K562 (cell line): ENCODE measurements around the gene ACKR2. TPM values are rescaled to one million over a fixed set of nuclear protein-coding genes. Genes with fewer than 3 reads are reported as not detected.
A peak's percentile ranks its signal among the peaks of the same experiment; 100 is the strongest.

Experiments
- ATAC-seq: fragments of 200-7000 bp; cut with Tn5 transposase; 3 replicates; pipeline ENCODE4 v1.9.1; 2020; ENCODE audit warnings: moderate library complexity
- BruUV-seq: library from RNA; stranded (reverse); fragments of 400-500 nt; replicated peaks from 2 replicates; lab custom pipeline; 2021; lab: Mats Ljungman, UMichigan
- CTCF ChIA-PET: fragments of 300-600 bp; formaldehyde crosslinking; extraction: SDS; loops from one replicate; lab custom pipeline; 2021; ENCODE audit warnings: low intra/inter-chr PET ratio; lab: Yijun Ruan, JAX
- POLR2A ChIA-PET: fragments of 300-600, 350-650 bp; sonication (Branson Sonifier 250); formaldehyde crosslinking; extraction: SDS; loops from one replicate; lab custom pipeline; 2021; ENCODE audit warnings: antibody characterized with exemption, inconsistent platforms; lab: Yijun Ruan, JAX
- DNase-seq, 4 experiments: peaks; one replicate each; pipeline versions ENCODE4 v3.0.0 to v3.0.0-alpha.2; 2011 to 2018; ENCODE audit warnings: low spot score in 3 of 4, mixed read lengths in 3 of 4; ENCODE audit errors: extremely low read depth in 1 of 4
- FAIRE-seq: peaks from 2 replicates; lab custom pipeline; 2011; peaks lifted over from hg19 to GRCh38; lab: Jason Lieb, UNC
- H2AFZ ChIP-seq: 2 replicates; pipeline ENCODE4 v1.6.0; 2011; ENCODE audit warnings: low read depth, low read length, control low read depth, inconsistent platforms
- H3K27ac ChIP-seq: fragments of 200-600 bp; 3 replicates; pipeline ENCODE4 v1.8.0; 2011; ENCODE audit warnings: low read depth, mild to moderate bottlenecking, control low read depth, inconsistent platforms, low read length, moderate library complexity, mixed read lengths; ENCODE audit errors: extremely low read depth
- H3K27me3 ChIP-seq, 2 experiments: fragments of 300-600 bp in 1 of 2; 2 replicates in 1 of 2; 3 replicates in 1 of 2; pipeline versions ENCODE4 v1.6.0 to v1.8.0; 2011; ENCODE audit warnings: inconsistent platforms in 2 of 2, low read length in 2 of 2, mild to moderate bottlenecking in 1 of 2, mixed read lengths in 1 of 2, moderate library complexity in 1 of 2; ENCODE audit not compliant: control insufficient read depth in 2 of 2, insufficient read depth in 2 of 2
- H3K36me3 ChIP-seq: fragments of 300-600 bp; 3 replicates; pipeline ENCODE4 v1.8.0; 2011; ENCODE audit warnings: mild to moderate bottlenecking, low read length, inconsistent platforms; ENCODE audit not compliant: control insufficient read depth, insufficient read depth
- H3K4me1 ChIP-seq, 2 experiments: fragments of 200-600 bp in 1 of 2; replicated peaks in 1 of 2; 2 replicates in 1 of 2; 3 replicates in 1 of 2; pipeline versions ENCODE4 v1.5.1 to v1.8.0; 2011; ENCODE audit warnings: inconsistent platforms in 2 of 2, low read length in 2 of 2, mild to moderate bottlenecking in 1 of 2, mixed read lengths in 1 of 2, moderate library complexity in 1 of 2; ENCODE audit not compliant: control insufficient read depth in 2 of 2, insufficient read depth in 2 of 2
- H3K4me2 ChIP-seq: 2 replicates; pipeline ENCODE4 v1.6.1; 2011; ENCODE audit warnings: low read length, control low read depth, inconsistent platforms, mixed read lengths; ENCODE audit not compliant: insufficient read depth
- H3K4me3 ChIP-seq: fragments of 200-600 bp; sonication (generic), shearing (Covaris generic); 2 replicates; pipeline ENCODE4 v1.5.1; 2016; ENCODE audit warnings: control low read depth, inconsistent platforms
- H3K79me2 ChIP-seq: fragments of 200-600 bp; 3 replicates; pipeline ENCODE4 v1.8.0; 2011; ENCODE audit warnings: low read length, inconsistent platforms; ENCODE audit not compliant: control insufficient read depth, insufficient read depth
- H3K9ac ChIP-seq, 2 experiments: 2 replicates each; pipeline versions ENCODE4 v1.6.0 to v1.6.1; 2011; ENCODE audit warnings: low read depth in 2 of 2, low read length in 2 of 2, control low read depth in 1 of 2, inconsistent platforms in 1 of 2, mild to moderate bottlenecking in 1 of 2, mixed read lengths in 1 of 2; ENCODE audit not compliant: insufficient read depth in 1 of 2
- H3K9me1 ChIP-seq: one replicate; pipeline ENCODE4 v1.6.0; 2011; ENCODE audit warnings: inconsistent platforms, mild to moderate bottlenecking, low read length, moderate library complexity; ENCODE audit not compliant: control insufficient read depth, insufficient read depth
- H3K9me3 ChIP-seq: replicated peaks from 2 replicates; pipeline ENCODE4 v1.5.1; 2011; ENCODE audit warnings: low read depth, low read length, inconsistent platforms; ENCODE audit not compliant: control insufficient read depth, insufficient read depth
- H4K20me1 ChIP-seq: replicated peaks from 2 replicates; pipeline ENCODE4 v1.6.1; 2011; ENCODE audit warnings: low read length, inconsistent platforms, mixed read lengths; ENCODE audit not compliant: control insufficient read depth, insufficient read depth
- BCOR ChIP-seq: fragments of 450-650 bp; IDR thresholded peaks from 2 replicates; pipeline ENCODE4 v1.6.1; 2016
- GTF2F1 ChIP-seq: IDR thresholded peaks from 2 replicates; pipeline ENCODE4 v1.6.1; 2011; ENCODE audit warnings: low read depth, low read length, improper control_type of control experiment
- POLR2H ChIP-seq: IDR thresholded peaks from 2 replicates; pipeline ENCODE4 v1.6.1; 2016; ENCODE audit warnings: missing genetic modification characterization, low read depth, mild to moderate bottlenecking, control low read depth, missing compliant biosample characterization, moderate library complexity
- RBM25 ChIP-seq: fragments of 200-400 bp; formaldehyde crosslinking; IDR thresholded peaks from 2 replicates; pipeline ENCODE4 v1.6.1; 2018; ENCODE audit warnings: low read length, low read depth, moderate library complexity; ENCODE audit not compliant: severe bottlenecking
- SUPT5H ChIP-seq: fragments of 450-650 bp; IDR thresholded peaks from 2 replicates; pipeline ENCODE4 v1.6.1; 2016
- TEAD2 ChIP-seq: fragments of 450-650 bp; IDR thresholded peaks from 2 replicates; pipeline ENCODE4 v1.6.1; 2016; ENCODE audit warnings: missing genetic modification characterization, control low read depth, missing compliant biosample characterization
- ZFP36 ChIP-seq: fragments of 150-350 bp; IDR thresholded peaks from 2 replicates; pipeline ENCODE4 v1.6.1; 2018; ENCODE audit warnings: low read length, low read depth; ENCODE audit not compliant: partially characterized antibody
- WGBS: fragments of 100-300 bp; shearing (Covaris generic); methylation state at CpG from one replicate; pipeline ENCODE4 v1.1.6; 2016; ENCODE audit warnings: low coverage, mixed read lengths; ENCODE audit not compliant: insufficient coverage; ENCODE audit errors: missing lambda C conversion rate; 5-methylcytosine and 5-hydroxymethylcytosine counted together
- in situ Hi-C: fragments of 300-500 bp; cut with MboI; formaldehyde crosslinking; loops from 4 replicates; pipeline ENCODE4 v1.15.0; 2018; ENCODE audit warnings: inconsistent platforms, mixed read lengths
- intact Hi-C: fragments of 100-400 bp; cut with micrococcal nuclease; formaldehyde crosslinking; loops from 2 replicates; pipeline ENCODE4 v1.14.2; 2022
- polyA plus RNA-seq, 8 experiments: library from polyadenylated mRNA; depleted of rRNA in 4 of 8; stranded (reverse) in 5 of 8; unstranded in 3 of 8; fragments of >200 nt; fragmentation: Nextera tagmentation in 2 of 8; fragmentation: Illumina TruSeq in 1 of 8; extraction: Ambion mirVana in 2 of 8; extraction: Trizol in 1 of 8; gene quantifications; 2 replicates each; pipeline versions ENCODE4 v1.2.1 to v1.2.3, GENCODE V29; 2011 to 2014; ENCODE audit warnings: inconsistent platforms in 1 of 8, missing spikeins in 1 of 8
- total RNA-seq, 7 experiments: library from RNA; depleted of rRNA in 6 of 7; stranded (reverse); fragments of >200 nt in 6 of 7; fragmentation: Illumina TruSeq in 2 of 7; extraction: Trizol in 2 of 7; gene quantifications; 2 replicates each; pipeline versions ENCODE4 v1.2.1 to v1.2.3, GENCODE V29; 2011 to 2021; ENCODE audit warnings: low replicate concordance in 1 of 7

Gene ACKR2
- total and polyA plus RNA-seq, 9 of the 15 experiments (the other 6 are each of a cell fraction or from before 2014, with no cell fraction given) = 0.03 to 0.69 (median 0.25) TPM; not detected in 1

- no TSS peak for BruUV-seq
- CTCF ChIA-PET = no interaction called here
- intact Hi-C loops (no loop called here), in situ Hi-C loops (no loop called here)
- Histone ChIP-seq H2AFZ (no peak overlapping the region), H3K27ac (no peak overlapping the region), H3K79me2 (no peaks in the 10 kb centered on the region), H4K20me1 (no peaks in the 10 kb centered on the region), H3K27me3 (peaks cover 3 to 38% of the 10 kb centered on the region in 2 experiments; a peak in 2 of 5 replicates), H3K9me3 (no peaks in the 10 kb centered on the region), H3K4me2 (no peak overlapping the region), H3K4me3 (no peak overlapping the region), H3K4me1 (peaks cover 11 to 36% of the 10 kb centered on the region in 2 experiments), H3K36me3 (no peaks in the 10 kb centered on the region)
- POLR2A ChIA-PET = interaction anchor here (0.6 to 1.4 kb wide), 3 partner anchors 20 to 32 kb away, joined by 3 read pairs; partner anchors contain the start of gene CYP8B1
- ATAC-seq = no peak
- no peak for FAIRE-seq
- TF ChIP-seq BCOR (peak; percentile 9; the same call in 1 of the 2 replicates), ZFP36 (peak; percentile 26), POLR2H (tag) (no peak), RBM25 (peak; percentile 28)
- TF ChIP-seq, all 486 proteins: peak for 3
- H3K9me1 ChIP-seq = no peaks in the 10 kb centered on the region
- 13% methylated on average over 3 of the region's 3 CpGs for WGBS
- H3K9ac ChIP-seq = no peak overlapping the region
- DNase-seq = no peak
Measured at GRCh38 chr3:42850263-42850662, 41.0 kb downstream of the ACKR2 start.

DNA sequence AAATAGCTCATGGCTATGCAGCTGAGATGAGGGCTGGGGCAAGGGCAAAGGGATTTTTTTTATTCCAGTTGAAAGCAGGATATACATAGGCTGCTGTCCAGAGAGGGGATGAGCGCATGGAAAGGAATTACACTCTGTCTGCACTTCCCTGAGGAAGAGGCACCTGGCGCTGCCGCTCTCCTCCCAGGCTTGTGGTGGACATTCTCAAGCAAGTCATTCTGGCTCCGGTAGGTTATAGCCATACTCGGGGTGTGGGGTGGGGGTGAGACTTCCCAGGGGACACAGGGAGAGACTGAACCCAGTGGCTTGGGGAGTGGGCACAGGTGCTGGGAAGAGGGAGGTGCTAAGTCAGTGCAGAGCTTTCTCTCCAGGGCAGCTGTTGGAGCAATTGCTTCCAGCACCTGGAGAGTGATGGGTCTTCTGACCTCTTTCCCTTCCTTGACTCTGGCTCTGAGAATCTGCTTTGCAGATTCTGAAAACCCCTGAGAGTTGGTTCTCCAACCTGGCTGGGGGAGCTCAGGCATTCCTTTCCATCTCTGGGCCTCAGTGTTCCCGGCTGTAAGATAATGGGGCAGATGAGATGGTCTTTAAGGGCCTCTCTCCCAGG is 42.1 kb downstream of the ACKR2 start:
- DNase-seq = no peak
- Histone ChIP-seq H3K4me2 (no peak overlapping the region), H4K20me1 (no peaks in the 10 kb centered on the region), H3K9me1 (no peaks in the 10 kb centered on the region), H3K36me3 (no peaks in the 10 kb centered on the region), H2AFZ (no peak overlapping the region), H3K9me3 (no peaks in the 10 kb centered on the region), H3K79me2 (no peaks in the 10 kb centered on the region), H3K4me3 (no peak overlapping the region), H3K9ac (no peak overlapping the region), H3K4me1 (peaks cover 15 to 40% of the 10 kb centered on the region in 2 experiments), H3K27me3 (peaks cover 4 to 44% of the 10 kb centered on the region in 2 experiments; a peak in 2 of 5 replicates), H3K27ac (no peak overlapping the region)
- POLR2A ChIA-PET = interaction anchor here (0.6 to 1.6 kb wide), 3 partner anchors 10 to 667 kb away, joined by 3 to 8 read pairs (median 4); no protein-coding TSS in a partner anchor
- CTCF ChIA-PET = no interaction called here
- FAIRE-seq = no peak
- in situ Hi-C loops (no loop called here), intact Hi-C loops (no loop called here)
- no TSS peak for BruUV-seq
- 18% methylated on average over 6 of the region's 6 CpGs for WGBS
- ATAC-seq = no peak
- TF ChIP-seq TEAD2 (tag) = no peak
- TF ChIP-seq SUPT5H = no peak
- TF ChIP-seq GTF2F1 = no peak
